HEK293 (cell line): Measurements from ENCODE around the gene TRAPPC6A.
A peak's percentile ranks its signal among the peaks of the same experiment; 100 is the strongest.

Source experiments
- EGR2 ChIP-seq: fragments of 450-650 bp; formaldehyde crosslinking; IDR thresholded peaks from 2 replicates; pipeline ENCODE4 v1.5.1; 2016; ENCODE audit warnings: low read depth, missing biosample characterization, missing genetic modification characterization
- GLI2 ChIP-seq: fragments of 450-650 bp; formaldehyde crosslinking; IDR thresholded peaks from 2 replicates; pipeline ENCODE4; 2017; ENCODE audit warnings: missing biosample characterization, missing genetic modification characterization, low read depth, borderline replicate concordance
- IKZF3 ChIP-seq: fragments of 450-650 bp; IDR thresholded peaks from 2 replicates; pipeline ENCODE4 v1.5.0; 2018; ENCODE audit warnings: missing biosample characterization, mild to moderate bottlenecking, missing genetic modification characterization, moderate library complexity
- OVOL3 ChIP-seq: fragments of 450-650 bp; formaldehyde crosslinking; IDR thresholded peaks from 2 replicates; pipeline ENCODE4 v1.5.1; 2016; ENCODE audit warnings: missing biosample characterization, missing genetic modification characterization
- SP3 ChIP-seq: fragments of 450-650 bp; formaldehyde crosslinking; IDR thresholded peaks from 2 replicates; pipeline ENCODE4 v1.5.1; 2016; ENCODE audit warnings: missing biosample characterization, missing genetic modification characterization
- WT1 ChIP-seq: fragments of 450-650 bp; formaldehyde crosslinking; IDR thresholded peaks from 2 replicates; pipeline ENCODE4 v1.5.1; 2016; ENCODE audit warnings: missing biosample characterization, missing genetic modification characterization
- YY1 ChIP-seq: fragments of 450-650 bp; formaldehyde crosslinking; IDR thresholded peaks from 2 replicates; pipeline ENCODE4 v1.5.1; 2018; ENCODE audit warnings: missing biosample characterization, missing genetic modification characterization
- ZNF155 ChIP-seq: fragments of 450-650 bp; formaldehyde crosslinking; IDR thresholded peaks from 2 replicates; pipeline ENCODE4 v1.5.1; 2016; ENCODE audit warnings: missing biosample characterization, missing genetic modification characterization
- ZNF157 ChIP-seq: fragments of 450-650 bp; formaldehyde crosslinking; IDR thresholded peaks from 2 replicates; pipeline ENCODE4 v1.5.1; 2016; ENCODE audit warnings: missing biosample characterization, missing genetic modification characterization
- ZNF16 ChIP-seq: fragments of 450-650 bp; formaldehyde crosslinking; IDR thresholded peaks from 2 replicates; pipeline ENCODE4 v1.5.1; 2016; ENCODE audit warnings: low read depth, missing biosample characterization, missing genetic modification characterization
- ZNF404 ChIP-seq: fragments of 450-650 bp; formaldehyde crosslinking; IDR thresholded peaks from 2 replicates; pipeline ENCODE4 v1.5.1; 2017; ENCODE audit warnings: missing biosample characterization, missing genetic modification characterization
- ZNF473 ChIP-seq: fragments of 450-650 bp; formaldehyde crosslinking; IDR thresholded peaks from 2 replicates; pipeline ENCODE4 v1.5.1; 2017; ENCODE audit warnings: missing biosample characterization, missing genetic modification characterization
- ZNF530 ChIP-seq: fragments of 450-650 bp; formaldehyde crosslinking; IDR thresholded peaks from 2 replicates; pipeline ENCODE4 v1.5.1; 2016; ENCODE audit warnings: low read depth, missing biosample characterization, missing genetic modification characterization
- ZNF555 ChIP-seq: fragments of 450-650 bp; formaldehyde crosslinking; conservative IDR thresholded peaks from 2 replicates; pipeline ENCODE4 v1.5.1; 2017; ENCODE audit warnings: missing biosample characterization, mild to moderate bottlenecking, missing genetic modification characterization, inconsistent platforms
- ZNF560 ChIP-seq: fragments of 450-650 bp; formaldehyde crosslinking; IDR thresholded peaks from 2 replicates; pipeline ENCODE4 v1.5.1; 2017; ENCODE audit warnings: missing biosample characterization, missing genetic modification characterization, borderline replicate concordance
- ZNF600 ChIP-seq: fragments of 450-650 bp; formaldehyde crosslinking; IDR thresholded peaks from 2 replicates; pipeline ENCODE4 v1.5.1; 2016; ENCODE audit warnings: missing biosample characterization, missing genetic modification characterization
- ZNF654 ChIP-seq: fragments of 450-650 bp; formaldehyde crosslinking; IDR thresholded peaks from 2 replicates; pipeline ENCODE4 v1.5.1; 2016; ENCODE audit warnings: low read depth, missing biosample characterization, missing genetic modification characterization
- ZNF792 ChIP-seq: fragments of 450-650 bp; formaldehyde crosslinking; IDR thresholded peaks from 2 replicates; pipeline ENCODE4 v1.5.1; 2016; ENCODE audit warnings: missing biosample characterization, missing genetic modification characterization
- TF ChIP-seq, protein P1 (sequence below): fragments of 450-650 bp; formaldehyde crosslinking; IDR thresholded peaks from 2 replicates; pipeline ENCODE4 v1.5.1; 2016; ENCODE audit warnings: missing biosample characterization, missing genetic modification characterization
- TF ChIP-seq, protein P2 (sequence below): fragments of 450-650 bp; IDR thresholded peaks from 2 replicates; pipeline ENCODE4 v1.5.1; 2018; ENCODE audit warnings: missing biosample characterization, missing genetic modification characterization
- TF ChIP-seq, protein P3 (sequence below): fragments of 450-650 bp; formaldehyde crosslinking; IDR thresholded peaks from 2 replicates; pipeline ENCODE4 v1.5.1; 2016; ENCODE audit warnings: missing biosample characterization, missing genetic modification characterization
- TF ChIP-seq, protein P4 (sequence below): fragments of 450-650 bp; formaldehyde crosslinking; conservative IDR thresholded peaks from 2 replicates; pipeline ENCODE4 v1.5.1; 2016; ENCODE audit warnings: low read depth, missing biosample characterization, missing genetic modification characterization
- TF ChIP-seq, protein P5 (sequence below): fragments of 450-650 bp; formaldehyde crosslinking; IDR thresholded peaks from 2 replicates; pipeline ENCODE4 v1.5.1; 2016; ENCODE audit warnings: missing biosample characterization, missing genetic modification characterization
- TF ChIP-seq, protein P6 (sequence below): fragments of 450-650 bp; formaldehyde crosslinking; IDR thresholded peaks from 2 replicates; pipeline ENCODE4 v1.5.1; 2016; ENCODE audit warnings: missing biosample characterization, missing genetic modification characterization
- TF ChIP-seq, protein P7 (sequence below): fragments of 450-650 bp; formaldehyde crosslinking; IDR thresholded peaks from 2 replicates; pipeline ENCODE4 v1.5.1; 2017; ENCODE audit warnings: missing biosample characterization, mild to moderate bottlenecking, missing genetic modification characterization, moderate library complexity

The TRAPPC6A gene

DNA sequence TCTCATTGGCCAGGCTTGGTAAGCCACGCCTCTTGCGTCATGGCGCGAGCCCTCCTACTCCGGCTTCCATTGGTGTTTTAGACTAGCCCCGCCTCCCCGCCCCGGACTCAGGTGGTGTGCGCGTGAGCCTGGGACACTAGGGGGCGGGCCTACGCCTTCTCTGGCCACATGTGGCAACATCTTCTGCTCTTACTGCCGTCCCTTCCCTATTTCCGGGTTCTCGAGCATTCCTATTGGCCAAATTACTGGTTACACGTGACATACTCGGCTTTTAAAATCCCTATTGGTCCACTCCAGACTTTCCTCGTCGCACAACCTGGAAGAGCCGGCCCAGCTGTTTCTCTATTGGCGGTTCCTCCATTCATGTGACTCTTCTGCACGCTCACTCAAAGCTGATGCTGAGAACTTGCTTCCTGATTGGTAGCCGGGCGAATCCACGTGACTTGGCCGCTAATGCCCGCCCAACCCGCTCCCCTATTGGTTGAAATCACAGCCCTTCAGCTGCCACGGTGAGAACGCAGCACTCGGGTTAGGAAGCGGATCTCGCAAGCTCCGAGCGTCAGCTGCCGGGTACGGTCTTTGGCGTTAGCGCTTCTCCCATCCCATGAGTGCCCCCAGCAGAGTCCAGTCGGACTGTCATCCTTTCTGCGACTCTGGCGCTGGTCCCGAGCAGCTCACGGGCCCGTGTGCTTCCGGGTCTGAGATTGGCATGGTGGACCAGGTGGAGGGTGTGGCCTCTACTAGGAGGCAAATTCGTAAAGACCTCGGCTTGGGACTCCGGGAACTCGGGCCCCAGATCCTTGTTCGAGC is 430 bp upstream of the TRAPPC6A start, which contains the start of gene BLOC1S3 (continued):
- TF ChIP-seq, protein P1, sequence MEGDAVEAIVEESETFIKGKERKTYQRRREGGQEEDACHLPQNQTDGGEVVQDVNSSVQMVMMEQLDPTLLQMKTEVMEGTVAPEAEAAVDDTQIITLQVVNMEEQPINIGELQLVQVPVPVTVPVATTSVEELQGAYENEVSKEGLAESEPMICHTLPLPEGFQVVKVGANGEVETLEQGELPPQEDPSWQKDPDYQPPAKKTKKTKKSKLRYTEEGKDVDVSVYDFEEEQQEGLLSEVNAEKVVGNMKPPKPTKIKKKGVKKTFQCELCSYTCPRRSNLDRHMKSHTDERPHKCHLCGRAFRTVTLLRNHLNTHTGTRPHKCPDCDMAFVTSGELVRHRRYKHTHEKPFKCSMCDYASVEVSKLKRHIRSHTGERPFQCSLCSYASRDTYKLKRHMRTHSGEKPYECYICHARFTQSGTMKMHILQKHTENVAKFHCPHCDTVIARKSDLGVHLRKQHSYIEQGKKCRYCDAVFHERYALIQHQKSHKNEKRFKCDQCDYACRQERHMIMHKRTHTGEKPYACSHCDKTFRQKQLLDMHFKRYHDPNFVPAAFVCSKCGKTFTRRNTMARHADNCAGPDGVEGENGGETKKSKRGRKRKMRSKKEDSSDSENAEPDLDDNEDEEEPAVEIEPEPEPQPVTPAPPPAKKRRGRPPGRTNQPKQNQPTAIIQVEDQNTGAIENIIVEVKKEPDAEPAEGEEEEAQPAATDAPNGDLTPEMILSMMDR: peak; percentile 97
- TF ChIP-seq, protein P2, sequence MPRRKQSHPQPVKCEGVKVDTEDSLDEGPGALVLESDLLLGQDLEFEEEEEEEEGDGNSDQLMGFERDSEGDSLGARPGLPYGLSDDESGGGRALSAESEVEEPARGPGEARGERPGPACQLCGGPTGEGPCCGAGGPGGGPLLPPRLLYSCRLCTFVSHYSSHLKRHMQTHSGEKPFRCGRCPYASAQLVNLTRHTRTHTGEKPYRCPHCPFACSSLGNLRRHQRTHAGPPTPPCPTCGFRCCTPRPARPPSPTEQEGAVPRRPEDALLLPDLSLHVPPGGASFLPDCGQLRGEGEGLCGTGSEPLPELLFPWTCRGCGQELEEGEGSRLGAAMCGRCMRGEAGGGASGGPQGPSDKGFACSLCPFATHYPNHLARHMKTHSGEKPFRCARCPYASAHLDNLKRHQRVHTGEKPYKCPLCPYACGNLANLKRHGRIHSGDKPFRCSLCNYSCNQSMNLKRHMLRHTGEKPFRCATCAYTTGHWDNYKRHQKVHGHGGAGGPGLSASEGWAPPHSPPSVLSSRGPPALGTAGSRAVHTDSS (tag by site-specific recombination): no peak
- TF ChIP-seq ZNF157 (tag by site-specific recombination) (no peak), ZNF600 (tag by site-specific recombination) (no peak), ZNF473 (no peak), ZNF654 (tag by site-specific recombination) (no peak), ZNF404 (tag by site-specific recombination) (no peak), ZNF560 (tag by site-specific recombination) (no peak), ZNF155 (no peak), GLI2 (tag by site-specific recombination) (no peak), SP3 (tag by site-specific recombination) (peak; percentile 97), ZNF792 (tag by site-specific recombination) (no peak), YY1 (tag by site-specific recombination) (no peak), WT1 (no peak), EGR2 (tag by site-specific recombination) (peak; percentile 38; the same call in 1 of the 2 replicates), ZNF530 (tag by site-specific recombination) (no peak), ZNF16 (tag by site-specific recombination) (no peak), OVOL3 (tag by site-specific recombination) (no peak), ZNF555 (tag by site-specific recombination) (no peak), IKZF3 (tag by site-specific recombination) (no peak)
- TF ChIP-seq, protein P3, sequence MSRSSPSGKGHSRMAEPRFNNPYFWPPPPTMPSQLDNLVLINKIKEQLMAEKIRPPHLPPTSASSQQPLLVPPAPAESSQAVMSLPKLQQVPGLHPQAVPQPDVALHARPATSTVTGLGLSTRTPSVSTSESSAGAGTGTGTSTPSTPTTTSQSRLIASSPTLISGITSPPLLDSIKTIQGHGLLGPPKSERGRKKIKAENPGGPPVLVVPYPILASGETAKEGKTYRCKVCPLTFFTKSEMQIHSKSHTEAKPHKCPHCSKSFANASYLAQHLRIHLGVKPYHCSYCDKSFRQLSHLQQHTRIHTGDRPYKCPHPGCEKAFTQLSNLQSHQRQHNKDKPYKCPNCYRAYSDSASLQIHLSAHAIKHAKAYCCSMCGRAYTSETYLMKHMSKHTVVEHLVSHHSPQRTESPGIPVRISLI (tag by site-specific recombination): no peak
- TF ChIP-seq, protein P4, sequence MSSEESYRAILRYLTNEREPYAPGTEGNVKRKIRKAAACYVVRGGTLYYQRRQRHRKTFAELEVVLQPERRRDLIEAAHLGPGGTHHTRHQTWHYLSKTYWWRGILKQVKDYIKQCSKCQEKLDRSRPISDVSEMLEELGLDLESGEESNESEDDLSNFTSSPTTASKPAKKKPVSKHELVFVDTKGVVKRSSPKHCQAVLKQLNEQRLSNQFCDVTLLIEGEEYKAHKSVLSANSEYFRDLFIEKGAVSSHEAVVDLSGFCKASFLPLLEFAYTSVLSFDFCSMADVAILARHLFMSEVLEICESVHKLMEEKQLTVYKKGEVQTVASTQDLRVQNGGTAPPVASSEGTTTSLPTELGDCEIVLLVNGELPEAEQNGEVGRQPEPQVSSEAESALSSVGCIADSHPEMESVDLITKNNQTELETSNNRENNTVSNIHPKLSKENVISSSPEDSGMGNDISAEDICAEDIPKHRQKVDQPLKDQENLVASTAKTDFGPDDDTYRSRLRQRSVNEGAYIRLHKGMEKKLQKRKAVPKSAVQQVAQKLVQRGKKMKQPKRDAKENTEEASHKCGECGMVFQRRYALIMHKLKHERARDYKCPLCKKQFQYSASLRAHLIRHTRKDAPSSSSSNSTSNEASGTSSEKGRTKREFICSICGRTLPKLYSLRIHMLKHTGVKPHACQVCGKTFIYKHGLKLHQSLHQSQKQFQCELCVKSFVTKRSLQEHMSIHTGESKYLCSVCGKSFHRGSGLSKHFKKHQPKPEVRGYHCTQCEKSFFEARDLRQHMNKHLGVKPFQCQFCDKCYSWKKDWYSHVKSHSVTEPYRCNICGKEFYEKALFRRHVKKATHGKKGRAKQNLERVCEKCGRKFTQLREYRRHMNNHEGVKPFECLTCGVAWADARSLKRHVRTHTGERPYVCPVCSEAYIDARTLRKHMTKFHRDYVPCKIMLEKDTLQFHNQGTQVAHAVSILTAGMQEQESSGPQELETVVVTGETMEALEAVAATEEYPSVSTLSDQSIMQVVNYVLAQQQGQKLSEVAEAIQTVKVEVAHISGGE: 0 out of 2 replicates have a peak, but pooled peaks have one; percentile 10
- TF ChIP-seq, protein P5, sequence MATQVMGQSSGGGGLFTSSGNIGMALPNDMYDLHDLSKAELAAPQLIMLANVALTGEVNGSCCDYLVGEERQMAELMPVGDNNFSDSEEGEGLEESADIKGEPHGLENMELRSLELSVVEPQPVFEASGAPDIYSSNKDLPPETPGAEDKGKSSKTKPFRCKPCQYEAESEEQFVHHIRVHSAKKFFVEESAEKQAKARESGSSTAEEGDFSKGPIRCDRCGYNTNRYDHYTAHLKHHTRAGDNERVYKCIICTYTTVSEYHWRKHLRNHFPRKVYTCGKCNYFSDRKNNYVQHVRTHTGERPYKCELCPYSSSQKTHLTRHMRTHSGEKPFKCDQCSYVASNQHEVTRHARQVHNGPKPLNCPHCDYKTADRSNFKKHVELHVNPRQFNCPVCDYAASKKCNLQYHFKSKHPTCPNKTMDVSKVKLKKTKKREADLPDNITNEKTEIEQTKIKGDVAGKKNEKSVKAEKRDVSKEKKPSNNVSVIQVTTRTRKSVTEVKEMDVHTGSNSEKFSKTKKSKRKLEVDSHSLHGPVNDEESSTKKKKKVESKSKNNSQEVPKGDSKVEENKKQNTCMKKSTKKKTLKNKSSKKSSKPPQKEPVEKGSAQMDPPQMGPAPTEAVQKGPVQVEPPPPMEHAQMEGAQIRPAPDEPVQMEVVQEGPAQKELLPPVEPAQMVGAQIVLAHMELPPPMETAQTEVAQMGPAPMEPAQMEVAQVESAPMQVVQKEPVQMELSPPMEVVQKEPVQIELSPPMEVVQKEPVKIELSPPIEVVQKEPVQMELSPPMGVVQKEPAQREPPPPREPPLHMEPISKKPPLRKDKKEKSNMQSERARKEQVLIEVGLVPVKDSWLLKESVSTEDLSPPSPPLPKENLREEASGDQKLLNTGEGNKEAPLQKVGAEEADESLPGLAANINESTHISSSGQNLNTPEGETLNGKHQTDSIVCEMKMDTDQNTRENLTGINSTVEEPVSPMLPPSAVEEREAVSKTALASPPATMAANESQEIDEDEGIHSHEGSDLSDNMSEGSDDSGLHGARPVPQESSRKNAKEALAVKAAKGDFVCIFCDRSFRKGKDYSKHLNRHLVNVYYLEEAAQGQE (tag by site-specific recombination): no peak
- TF ChIP-seq, protein P6, sequence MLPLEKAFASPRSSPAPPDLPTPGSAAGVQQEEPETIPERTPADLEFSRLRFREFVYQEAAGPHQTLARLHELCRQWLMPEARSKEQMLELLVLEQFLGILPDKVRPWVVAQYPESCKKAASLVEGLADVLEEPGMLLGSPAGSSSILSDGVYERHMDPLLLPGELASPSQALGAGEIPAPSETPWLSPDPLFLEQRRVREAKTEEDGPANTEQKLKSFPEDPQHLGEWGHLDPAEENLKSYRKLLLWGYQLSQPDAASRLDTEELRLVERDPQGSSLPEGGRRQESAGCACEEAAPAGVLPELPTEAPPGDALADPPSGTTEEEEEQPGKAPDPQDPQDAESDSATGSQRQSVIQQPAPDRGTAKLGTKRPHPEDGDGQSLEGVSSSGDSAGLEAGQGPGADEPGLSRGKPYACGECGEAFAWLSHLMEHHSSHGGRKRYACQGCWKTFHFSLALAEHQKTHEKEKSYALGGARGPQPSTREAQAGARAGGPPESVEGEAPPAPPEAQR (tag by site-specific recombination): no peak
- TF ChIP-seq, protein P7, sequence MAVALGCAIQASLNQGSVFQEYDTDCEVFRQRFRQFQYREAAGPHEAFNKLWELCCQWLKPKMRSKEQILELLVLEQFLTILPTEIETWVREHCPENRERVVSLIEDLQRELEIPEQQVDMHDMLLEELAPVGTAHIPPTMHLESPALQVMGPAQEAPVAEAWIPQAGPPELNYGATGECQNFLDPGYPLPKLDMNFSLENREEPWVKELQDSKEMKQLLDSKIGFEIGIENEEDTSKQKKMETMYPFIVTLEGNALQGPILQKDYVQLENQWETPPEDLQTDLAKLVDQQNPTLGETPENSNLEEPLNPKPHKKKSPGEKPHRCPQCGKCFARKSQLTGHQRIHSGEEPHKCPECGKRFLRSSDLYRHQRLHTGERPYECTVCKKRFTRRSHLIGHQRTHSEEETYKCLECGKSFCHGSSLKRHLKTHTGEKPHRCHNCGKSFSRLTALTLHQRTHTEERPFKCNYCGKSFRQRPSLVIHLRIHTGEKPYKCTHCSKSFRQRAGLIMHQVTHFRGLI (tag by site-specific recombination): no peak
